KBM-7 (cell line): Measurements from ENCODE around the gene DVL3.
A peak's percentile ranks its signal among the peaks of the same experiment; 100 is the strongest.
"Not testable (repeated sequence)": the region's sequence is repeated elsewhere in the genome, so short reads cannot be mapped to it uniquely, and the experiment has no call there.

Experiments
- DNase-seq: peaks from one replicate; pipeline ENCODE4 v3.0.0-alpha.2; 2015
- in situ Hi-C: fragments of 300-500 bp; cut with MboI; formaldehyde crosslinking; loops from 2 replicates; pipeline ENCODE4 v1.14.3; 2020; ENCODE audit warnings: low sequenced_read_pairs, low pct_unique_long_range_greater_than_20kb, mixed read lengths

Gene DVL3

GRCh38 chr3:184149123-184149522 is 6.1 kb upstream of the DVL3 start:
- no peak for DNase-seq
- in situ Hi-C loops = no loop called here

GRCh38 chr3:184149770-184150169 is 5.4 kb upstream of the DVL3 start:
- in situ Hi-C loops, DNase-seq: not testable (repeated sequence)

- in situ Hi-C loops = no loop called here
- DNase-seq = peak; percentile 41
These were observed 706 bp downstream of the DVL3 start for GRCh38 chr3:184155644-184156521.

GRCh38 chr3:184156522-184156955 is 1.4 kb downstream of the DVL3 start:
- in situ Hi-C loops = no loop called here
- no peak for DNase-seq

GRCh38 chr3:184157206-184157605 is 2.0 kb downstream of the DVL3 start:
- no peak for DNase-seq
- in situ Hi-C loops = no loop called here

GRCh38 chr3:184158404-184158803 is 3.2 kb downstream of the DVL3 start:
- in situ Hi-C loops = no loop called here
- DNase-seq = no peak

GRCh38 chr3:184160456-184160855 is 5.3 kb downstream of the DVL3 start:
- no peak for DNase-seq
- in situ Hi-C loops = no loop called here

- in situ Hi-C loops = not testable (repeated sequence)
These were observed 7.4 kb downstream of the DVL3 start for GRCh38 chr3:184162571-184163070.

GRCh38 chr3:184164648-184165330 is 9.6 kb downstream of the DVL3 start:
- in situ Hi-C loops = no loop called here
- DNase-seq = no peak

More at GRCh38 chr3:184162571-184163070, 7.4 kb downstream of the DVL3 start:
- not testable (repeated sequence) for DNase-seq

GRCh38 chr3:184165543-184165942 is 10.4 kb downstream of the DVL3 start:
- in situ Hi-C loops = no loop called here
- no peak for DNase-seq

GRCh38 chr3:184166671-184167070 is 11.5 kb downstream of the DVL3 start:
- no peak for DNase-seq
- in situ Hi-C loops = no loop called here

GRCh38 chr3:184167786-184168185 is 12.6 kb downstream of the DVL3 start:
- no peak for DNase-seq
- in situ Hi-C loops = no loop called here

- no peak for DNase-seq
- in situ Hi-C loops = no loop called here
These were observed 13.4 kb downstream of the DVL3 start for GRCh38 chr3:184168363-184169120.

GRCh38 chr3:184169896-184170875 is 15.0 kb downstream of the DVL3 start:
- in situ Hi-C loops = no loop called here
- DNase-seq = no peak

GRCh38 chr3:184171562-184171961 is 16.4 kb downstream of the DVL3 start:
- DNase-seq = no peak

GRCh38 chr3:184172681-184173373 is 17.6 kb downstream of the DVL3 start:
- no peak for DNase-seq
- in situ Hi-C loops = no loop called here

More at GRCh38 chr3:184171562-184171961, 16.4 kb downstream of the DVL3 start:
- in situ Hi-C loops = no loop called here

- in situ Hi-C loops = no loop called here
- no peak for DNase-seq
These were observed 18.2 kb downstream of the DVL3 start for GRCh38 chr3:184173374-184173722.

- in situ Hi-C loops = no loop called here
- DNase-seq = no peak
These were observed 19.1 kb downstream of the DVL3 start for GRCh38 chr3:184174284-184174645.
